HEK293 (cell line): ENCODE results near the gene CSGALNACT2.

Source experiments
- EGR2 ChIP-seq: fragments of 450-650 bp; formaldehyde crosslinking; IDR thresholded peaks from 2 replicates; pipeline ENCODE4 v1.5.1; 2016; ENCODE audit warnings: low read depth, missing biosample characterization, missing genetic modification characterization
- GLIS1 ChIP-seq: fragments of 450-650 bp; formaldehyde crosslinking; IDR thresholded peaks from 2 replicates; pipeline ENCODE4 v1.5.1; 2016; ENCODE audit warnings: missing biosample characterization, missing genetic modification characterization
- GLIS2 ChIP-seq: fragments of 450-650 bp; formaldehyde crosslinking; IDR thresholded peaks from 2 replicates; pipeline ENCODE4 v1.5.1; 2016; ENCODE audit warnings: missing biosample characterization, missing genetic modification characterization
- HOXA7 ChIP-seq: sonication (generic); formaldehyde crosslinking; IDR thresholded peaks from 2 replicates; pipeline ENCODE4 v1.8.1; 2022; ENCODE audit warnings: missing genetic modification reagents, borderline replicate concordance
- KLF1 ChIP-seq: fragments of 450-650 bp; formaldehyde crosslinking; IDR thresholded peaks from 2 replicates; pipeline ENCODE4 v1.5.1; 2016; ENCODE audit warnings: missing biosample characterization, missing genetic modification characterization
- MYNN ChIP-seq: fragments of 450-650 bp; formaldehyde crosslinking; IDR thresholded peaks from 2 replicates; pipeline ENCODE4 v1.5.1; 2016; ENCODE audit warnings: missing biosample characterization, missing genetic modification characterization, borderline replicate concordance
- MZF1 ChIP-seq: fragments of 450-650 bp; formaldehyde crosslinking; IDR thresholded peaks from 2 replicates; pipeline ENCODE4 v1.5.1; 2017; ENCODE audit warnings: missing biosample characterization, missing genetic modification characterization, borderline replicate concordance
- SCRT1 ChIP-seq: fragments of 450-650 bp; formaldehyde crosslinking; IDR thresholded peaks from 2 replicates; pipeline ENCODE4 v1.5.1; 2016; ENCODE audit warnings: missing biosample characterization, missing genetic modification characterization, borderline replicate concordance
- ZBTB48 ChIP-seq: fragments of 450-650 bp; formaldehyde crosslinking; IDR thresholded peaks from 2 replicates; pipeline ENCODE4 v1.5.1; 2016; ENCODE audit warnings: missing biosample characterization, missing genetic modification characterization
- ZFHX2 ChIP-seq: fragments of 450-650 bp; formaldehyde crosslinking; conservative IDR thresholded peaks from 2 replicates; pipeline ENCODE4 v1.5.1; 2016; ENCODE audit warnings: missing biosample characterization, missing genetic modification characterization
- ZFP3 ChIP-seq: fragments of 450-650 bp; formaldehyde crosslinking; IDR thresholded peaks from 2 replicates; pipeline ENCODE4 v1.5.1; 2016; ENCODE audit warnings: low read depth, missing biosample characterization, missing genetic modification characterization
- ZFP37 ChIP-seq: fragments of 450-650 bp; formaldehyde crosslinking; IDR thresholded peaks from 2 replicates; pipeline ENCODE4 v1.5.1; 2016; ENCODE audit warnings: missing biosample characterization, missing genetic modification characterization
- ZFP41 ChIP-seq: fragments of 450-650 bp; formaldehyde crosslinking; IDR thresholded peaks from 2 replicates; pipeline ENCODE4 v1.5.1; 2016; ENCODE audit warnings: missing biosample characterization, missing genetic modification characterization, borderline replicate concordance
- ZNF2 ChIP-seq: fragments of 450-650 bp; formaldehyde crosslinking; IDR thresholded peaks from 2 replicates; pipeline ENCODE4 v1.5.1; 2016; ENCODE audit warnings: missing biosample characterization, missing genetic modification characterization
- ZNF211 ChIP-seq: fragments of 450-650 bp; formaldehyde crosslinking; IDR thresholded peaks from 2 replicates; pipeline ENCODE4 v1.5.1; 2016; ENCODE audit warnings: low read depth, missing biosample characterization, missing genetic modification characterization
- ZNF24 ChIP-seq: fragments of 450-650 bp; formaldehyde crosslinking; IDR thresholded peaks from 2 replicates; pipeline ENCODE4 v1.5.1; 2016; ENCODE audit warnings: missing biosample characterization, missing genetic modification characterization
- ZNF274 ChIP-seq, 2 experiments: fragments of 200-500 bp in 1 of 2; fragments of 450-650 bp in 1 of 2; sonication (Bioruptor generic) in 1 of 2; formaldehyde crosslinking in 1 of 2; IDR thresholded peaks; 2 replicates each; pipeline versions ENCODE4 v1.5.1 to v1.6.1; 2014 to 2016; ENCODE audit warnings: borderline replicate concordance in 1 of 2, inconsistent platforms in 1 of 2, low read length in 1 of 2, missing biosample characterization in 1 of 2, missing genetic modification characterization in 1 of 2
- ZNF404 ChIP-seq: fragments of 450-650 bp; formaldehyde crosslinking; IDR thresholded peaks from 2 replicates; pipeline ENCODE4 v1.5.1; 2017; ENCODE audit warnings: missing biosample characterization, missing genetic modification characterization
- ZNF473 ChIP-seq: fragments of 450-650 bp; formaldehyde crosslinking; IDR thresholded peaks from 2 replicates; pipeline ENCODE4 v1.5.1; 2017; ENCODE audit warnings: missing biosample characterization, missing genetic modification characterization
- ZNF514 ChIP-seq: fragments of 450-650 bp; formaldehyde crosslinking; IDR thresholded peaks from 2 replicates; pipeline ENCODE4 v1.5.1; 2016; ENCODE audit warnings: missing biosample characterization, missing genetic modification characterization
- ZNF585B ChIP-seq: fragments of 450-650 bp; formaldehyde crosslinking; IDR thresholded peaks from 2 replicates; pipeline ENCODE4 v1.5.1; 2016; ENCODE audit warnings: missing biosample characterization, missing genetic modification characterization
- ZNF654 ChIP-seq: fragments of 450-650 bp; formaldehyde crosslinking; IDR thresholded peaks from 2 replicates; pipeline ENCODE4 v1.5.1; 2016; ENCODE audit warnings: low read depth, missing biosample characterization, missing genetic modification characterization
- ZNF677 ChIP-seq: fragments of 450-650 bp; IDR thresholded peaks from 2 replicates; pipeline ENCODE4 v1.5.0; 2018; ENCODE audit warnings: missing biosample characterization, mild to moderate bottlenecking, missing genetic modification characterization, moderate library complexity
- ZNF777 ChIP-seq: fragments of 450-650 bp; formaldehyde crosslinking; IDR thresholded peaks from 2 replicates; pipeline ENCODE4 v1.5.1; 2017; ENCODE audit warnings: missing biosample characterization, missing genetic modification characterization, borderline replicate concordance
- TF ChIP-seq, protein P1 (sequence below): fragments of 450-650 bp; formaldehyde crosslinking; IDR thresholded peaks from 2 replicates; pipeline ENCODE4 v1.5.1; 2016; ENCODE audit warnings: missing biosample characterization, missing genetic modification characterization
- TF ChIP-seq, protein P2 (sequence below): sonication (generic); formaldehyde crosslinking; IDR thresholded peaks from 2 replicates; pipeline ENCODE4 v1.8.1; 2022; ENCODE audit warnings: mild to moderate bottlenecking, moderate library complexity, missing genetic modification reagents
- TF ChIP-seq, protein P3 (sequence below): fragments of 450-650 bp; formaldehyde crosslinking; optimal IDR thresholded peaks from 2 replicates; pipeline ENCODE3; 2016; ENCODE audit warnings: missing biosample characterization, mild to moderate bottlenecking, missing genetic modification characterization
- TF ChIP-seq, protein P4 (sequence below): fragments of 450-650 bp; formaldehyde crosslinking; IDR thresholded peaks from 2 replicates; pipeline ENCODE4 v1.5.1; 2016; ENCODE audit warnings: missing biosample characterization, missing genetic modification characterization
- TF ChIP-seq, protein P5 (sequence below): fragments of 450-650 bp; formaldehyde crosslinking; IDR thresholded peaks from 2 replicates; pipeline ENCODE4 v1.5.1; 2017; ENCODE audit warnings: missing biosample characterization, missing genetic modification characterization

Gene CSGALNACT2

DNA sequence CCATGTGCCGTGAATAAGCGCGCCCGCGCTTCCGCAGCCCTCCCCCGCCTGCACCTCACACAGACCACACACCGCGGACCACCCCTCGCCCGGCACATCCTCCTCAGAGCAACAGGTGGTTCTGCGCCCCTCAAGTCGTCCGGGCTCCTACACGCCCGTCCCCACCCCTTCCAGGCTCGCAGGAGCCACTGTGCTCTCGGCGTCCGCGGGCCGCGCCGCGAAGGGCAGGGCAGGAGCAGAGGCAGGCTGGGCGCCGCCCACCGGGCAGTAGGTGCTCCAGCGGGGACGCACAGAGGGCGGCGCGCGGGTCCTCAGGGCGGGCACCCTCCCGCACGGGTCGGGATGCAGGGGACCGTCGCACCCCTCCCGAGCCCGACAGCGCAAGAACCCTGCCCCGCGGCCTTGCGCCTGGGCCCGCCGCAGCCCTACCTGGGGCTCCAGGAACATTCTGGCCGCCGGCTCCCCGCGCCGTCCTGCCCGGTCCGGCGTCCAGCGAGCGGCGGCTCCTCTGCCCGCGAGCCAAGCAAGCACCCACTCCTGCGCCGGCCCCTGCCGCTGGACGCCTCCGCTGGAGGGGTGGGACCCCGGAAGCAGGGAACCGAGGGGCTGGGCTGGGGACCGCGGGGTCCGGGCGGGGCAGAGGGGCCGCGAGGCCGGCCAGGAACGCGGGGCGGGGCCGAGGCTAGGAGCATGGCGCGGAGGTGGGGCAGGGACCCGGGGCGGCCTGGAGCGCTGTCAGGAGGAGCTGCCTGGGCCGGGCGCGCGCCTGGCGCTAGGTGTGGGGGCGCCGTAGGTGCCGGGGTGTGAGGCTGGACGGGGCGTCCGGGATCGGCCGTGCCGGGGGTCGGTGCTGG is 91.2 kb downstream of the CSGALNACT2 start (continued):
- TF ChIP-seq, protein P1, sequence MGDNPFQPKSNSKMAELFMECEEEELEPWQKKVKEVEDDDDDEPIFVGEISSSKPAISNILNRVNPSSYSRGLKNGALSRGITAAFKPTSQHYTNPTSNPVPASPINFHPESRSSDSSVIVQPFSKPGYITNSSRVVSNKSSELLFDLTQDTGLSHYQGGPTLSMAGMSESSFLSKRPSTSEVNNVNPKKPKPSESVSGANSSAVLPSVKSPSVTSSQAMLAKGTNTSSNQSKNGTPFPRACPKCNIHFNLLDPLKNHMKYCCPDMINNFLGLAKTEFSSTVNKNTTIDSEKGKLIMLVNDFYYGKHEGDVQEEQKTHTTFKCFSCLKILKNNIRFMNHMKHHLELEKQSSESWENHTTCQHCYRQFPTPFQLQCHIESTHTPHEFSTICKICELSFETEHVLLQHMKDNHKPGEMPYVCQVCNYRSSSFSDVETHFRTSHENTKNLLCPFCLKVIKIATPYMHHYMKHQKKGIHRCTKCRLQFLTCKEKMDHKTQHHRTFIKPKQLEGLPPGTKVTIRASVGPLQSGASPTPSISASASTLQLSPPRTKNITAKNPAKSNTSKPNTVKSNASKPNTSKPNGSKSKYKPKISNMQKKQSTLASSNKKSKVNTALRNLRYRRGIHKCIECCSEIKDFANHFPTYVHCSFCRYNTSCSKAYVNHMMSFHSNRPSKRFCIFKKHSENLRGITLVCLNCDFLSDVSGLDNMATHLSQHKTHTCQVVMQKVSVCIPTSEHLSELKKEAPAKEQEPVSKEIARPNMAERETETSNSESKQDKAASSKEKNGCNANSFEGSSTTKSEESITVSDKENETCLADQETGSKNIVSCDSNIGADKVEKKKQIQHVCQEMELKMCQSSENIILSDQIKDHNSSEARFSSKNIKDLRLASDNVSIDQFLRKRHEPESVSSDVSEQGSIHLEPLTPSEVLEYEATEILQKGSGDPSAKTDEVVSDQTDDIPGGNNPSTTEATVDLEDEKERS, result no peak
- TF ChIP-seq ZNF585B (tag by site-specific recombination) (peak; percentile 77), GLIS2 (tag by site-specific recombination) (peak; percentile 82), ZBTB48 (tag by site-specific recombination) (no peak), KLF1 (tag by site-specific recombination) (peak; percentile 92), ZNF677 (tag by site-specific recombination) (0 out of 2 replicates have a peak, but pooled peaks have one; percentile 27), HOXA7 (CRISPR knock-in tag) (no peak), MZF1 (no peak), MYNN (tag by site-specific recombination) (no peak), ZNF211 (no peak), ZFP3 (peak; percentile 79), ZFHX2 (tag by site-specific recombination) (peak; percentile 54; the same call in 1 of the 2 replicates), ZNF654 (tag by site-specific recombination) (no peak), GLIS1 (tag by site-specific recombination) (peak; percentile 19; the same call in 1 of the 2 replicates), EGR2 (peak; percentile 28; the same call in 1 of the 2 replicates), ZFP41 (tag by site-specific recombination) (no peak), ZNF24 (no peak), ZNF473 (tag by site-specific recombination) (no peak), ZNF274 (IDR thresholded peaks at IDR 0.05; ENCODE audit: low read length) (no peak), ZNF274 (tag by site-specific recombination; IDR thresholded peaks at IDR 0.05; ENCODE audit: borderline replicate concordance) (no peak), ZFP37 (tag by site-specific recombination) (no peak), ZNF2 (0 out of 2 replicates have a peak, but pooled peaks have one; percentile 10), ZNF404 (tag by site-specific recombination) (no peak), SCRT1 (tag by site-specific recombination) (peak; percentile 90), ZNF777 (no peak), ZNF514 (tag by site-specific recombination) (no peak)
- TF ChIP-seq, protein P2, sequence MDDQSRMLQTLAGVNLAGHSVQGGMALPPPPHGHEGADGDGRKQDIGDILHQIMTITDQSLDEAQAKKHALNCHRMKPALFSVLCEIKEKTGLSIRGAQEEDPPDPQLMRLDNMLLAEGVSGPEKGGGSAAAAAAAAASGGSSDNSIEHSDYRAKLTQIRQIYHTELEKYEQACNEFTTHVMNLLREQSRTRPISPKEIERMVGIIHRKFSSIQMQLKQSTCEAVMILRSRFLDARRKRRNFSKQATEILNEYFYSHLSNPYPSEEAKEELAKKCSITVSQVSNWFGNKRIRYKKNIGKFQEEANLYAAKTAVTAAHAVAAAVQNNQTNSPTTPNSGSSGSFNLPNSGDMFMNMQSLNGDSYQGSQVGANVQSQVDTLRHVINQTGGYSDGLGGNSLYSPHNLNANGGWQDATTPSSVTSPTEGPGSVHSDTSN (CRISPR knock-in tag), result peak; percentile 9; the same call in 1 of the 2 replicates
- TF ChIP-seq, protein P3, sequence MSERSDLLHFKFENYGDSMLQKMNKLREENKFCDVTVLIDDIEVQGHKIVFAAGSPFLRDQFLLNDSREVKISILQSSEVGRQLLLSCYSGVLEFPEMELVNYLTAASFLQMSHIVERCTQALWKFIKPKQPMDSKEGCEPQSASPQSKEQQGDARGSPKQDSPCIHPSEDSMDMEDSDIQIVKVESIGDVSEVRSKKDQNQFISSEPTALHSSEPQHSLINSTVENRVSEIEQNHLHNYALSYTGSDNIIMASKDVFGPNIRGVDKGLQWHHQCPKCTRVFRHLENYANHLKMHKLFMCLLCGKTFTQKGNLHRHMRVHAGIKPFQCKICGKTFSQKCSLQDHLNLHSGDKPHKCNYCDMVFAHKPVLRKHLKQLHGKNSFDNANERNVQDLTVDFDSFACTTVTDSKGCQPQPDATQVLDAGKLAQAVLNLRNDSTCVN (tag by site-specific recombination), result peak; percentile 90
- TF ChIP-seq, protein P4, sequence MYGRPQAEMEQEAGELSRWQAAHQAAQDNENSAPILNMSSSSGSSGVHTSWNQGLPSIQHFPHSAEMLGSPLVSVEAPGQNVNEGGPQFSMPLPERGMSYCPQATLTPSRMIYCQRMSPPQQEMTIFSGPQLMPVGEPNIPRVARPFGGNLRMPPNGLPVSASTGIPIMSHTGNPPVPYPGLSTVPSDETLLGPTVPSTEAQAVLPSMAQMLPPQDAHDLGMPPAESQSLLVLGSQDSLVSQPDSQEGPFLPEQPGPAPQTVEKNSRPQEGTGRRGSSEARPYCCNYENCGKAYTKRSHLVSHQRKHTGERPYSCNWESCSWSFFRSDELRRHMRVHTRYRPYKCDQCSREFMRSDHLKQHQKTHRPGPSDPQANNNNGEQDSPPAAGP (tag by site-specific recombination), result no peak
- TF ChIP-seq, protein P5, sequence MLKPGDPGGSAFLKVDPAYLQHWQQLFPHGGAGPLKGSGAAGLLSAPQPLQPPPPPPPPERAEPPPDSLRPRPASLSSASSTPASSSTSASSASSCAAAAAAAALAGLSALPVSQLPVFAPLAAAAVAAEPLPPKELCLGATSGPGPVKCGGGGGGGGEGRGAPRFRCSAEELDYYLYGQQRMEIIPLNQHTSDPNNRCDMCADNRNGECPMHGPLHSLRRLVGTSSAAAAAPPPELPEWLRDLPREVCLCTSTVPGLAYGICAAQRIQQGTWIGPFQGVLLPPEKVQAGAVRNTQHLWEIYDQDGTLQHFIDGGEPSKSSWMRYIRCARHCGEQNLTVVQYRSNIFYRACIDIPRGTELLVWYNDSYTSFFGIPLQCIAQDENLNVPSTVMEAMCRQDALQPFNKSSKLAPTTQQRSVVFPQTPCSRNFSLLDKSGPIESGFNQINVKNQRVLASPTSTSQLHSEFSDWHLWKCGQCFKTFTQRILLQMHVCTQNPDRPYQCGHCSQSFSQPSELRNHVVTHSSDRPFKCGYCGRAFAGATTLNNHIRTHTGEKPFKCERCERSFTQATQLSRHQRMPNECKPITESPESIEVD (tag by site-specific recombination), result no peak
